ENCODE measurements around the gene EIPR1.

DNA sequence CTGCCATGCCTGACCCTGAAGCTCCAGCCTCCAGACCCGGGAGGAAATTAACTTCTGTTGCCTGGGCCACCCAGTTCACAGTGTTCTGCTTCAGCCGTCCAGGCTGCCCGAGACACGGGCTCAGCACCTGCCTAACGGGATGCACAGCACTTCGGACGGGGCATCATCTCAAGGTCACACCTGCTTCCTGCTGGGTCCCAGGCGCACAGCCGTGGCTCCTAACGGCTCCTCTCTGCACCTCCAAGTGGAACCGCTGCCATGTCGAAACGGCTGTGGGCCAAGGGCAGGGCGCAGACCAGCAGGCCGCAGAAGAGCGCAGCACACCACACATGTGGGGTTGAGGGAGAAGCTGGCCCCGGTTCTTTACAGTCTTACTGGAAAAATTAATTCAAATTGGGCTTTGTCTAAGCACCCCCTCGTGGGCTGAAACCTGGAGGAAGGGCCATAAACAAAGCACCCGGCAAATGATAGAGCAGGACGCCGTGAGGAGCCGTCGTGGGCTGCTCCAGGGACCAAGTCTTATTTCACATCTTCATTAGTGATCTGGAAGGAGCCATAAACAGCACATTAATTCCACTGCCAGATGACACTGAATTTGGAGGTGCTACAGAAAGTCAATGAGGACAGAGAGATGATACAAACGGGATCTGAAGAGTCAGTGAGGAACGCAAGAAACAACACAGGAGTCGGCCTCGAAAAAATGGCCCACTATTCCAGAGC is 59.6 kb downstream of the EIPR1 start:
- TF ChIP-seq, protein P1, sequence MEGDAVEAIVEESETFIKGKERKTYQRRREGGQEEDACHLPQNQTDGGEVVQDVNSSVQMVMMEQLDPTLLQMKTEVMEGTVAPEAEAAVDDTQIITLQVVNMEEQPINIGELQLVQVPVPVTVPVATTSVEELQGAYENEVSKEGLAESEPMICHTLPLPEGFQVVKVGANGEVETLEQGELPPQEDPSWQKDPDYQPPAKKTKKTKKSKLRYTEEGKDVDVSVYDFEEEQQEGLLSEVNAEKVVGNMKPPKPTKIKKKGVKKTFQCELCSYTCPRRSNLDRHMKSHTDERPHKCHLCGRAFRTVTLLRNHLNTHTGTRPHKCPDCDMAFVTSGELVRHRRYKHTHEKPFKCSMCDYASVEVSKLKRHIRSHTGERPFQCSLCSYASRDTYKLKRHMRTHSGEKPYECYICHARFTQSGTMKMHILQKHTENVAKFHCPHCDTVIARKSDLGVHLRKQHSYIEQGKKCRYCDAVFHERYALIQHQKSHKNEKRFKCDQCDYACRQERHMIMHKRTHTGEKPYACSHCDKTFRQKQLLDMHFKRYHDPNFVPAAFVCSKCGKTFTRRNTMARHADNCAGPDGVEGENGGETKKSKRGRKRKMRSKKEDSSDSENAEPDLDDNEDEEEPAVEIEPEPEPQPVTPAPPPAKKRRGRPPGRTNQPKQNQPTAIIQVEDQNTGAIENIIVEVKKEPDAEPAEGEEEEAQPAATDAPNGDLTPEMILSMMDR (IDR thresholded peaks at IDR 0.05; ENCODE audit: insufficient read depth, low read length, poor library complexity, severe bottlenecking) = no peak
- no peak for TF ChIP-seq EZH2phosphoT487 (conservative IDR thresholded peaks at IDR 0.05; ENCODE audit: low read length)
